NB4 (cell line): Measurements from ENCODE around the gene GRB10.

Source experiments
- CTCF ChIP-seq: IDR thresholded peaks from one replicate; pipeline ENCODE4 v1.5.1; 2012; ENCODE audit warnings: low read depth, low read length
- MAX ChIP-seq: IDR thresholded peaks from 2 replicates; pipeline ENCODE4 v1.6.1; 2011; ENCODE audit warnings: low read depth, low read length

DNA sequence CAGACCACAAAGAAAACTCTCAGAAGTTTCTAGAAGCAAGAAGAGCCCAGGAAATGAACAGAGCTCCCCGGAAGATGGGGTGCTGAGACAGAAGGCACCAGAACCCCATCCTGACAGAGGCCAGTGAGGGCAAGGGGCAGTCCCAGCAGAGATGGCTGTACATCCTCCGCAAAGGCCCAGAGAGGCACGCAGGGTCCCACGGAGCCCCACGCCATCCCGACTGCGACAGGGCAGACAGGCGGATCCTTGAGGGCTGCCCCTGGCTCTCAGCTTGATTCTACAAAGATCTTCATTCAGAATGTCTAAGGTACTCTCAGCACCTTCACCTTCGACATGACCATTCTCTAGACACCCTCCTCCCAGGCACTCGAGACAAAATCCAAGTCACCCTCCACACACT lies 109.6 kb downstream of the GRB10 start:
- TF ChIP-seq CTCF (no peak), MAX (no peak)
